H9 (cell line): ENCODE results near the gene LRP5. TPM values are rescaled to one million over a fixed set of nuclear protein-coding genes. Genes with fewer than 3 reads are reported as not detected.

Experiments
- DNase-seq: peaks from one replicate; pipeline ENCODE4 v3.0.0-alpha.2; 2017
- H2AFZ ChIP-seq: one replicate; pipeline ENCODE4 v1.6.1; 2013; ENCODE audit warnings: mild to moderate bottlenecking, low read length, control low read depth, moderate library complexity
- H2AK5ac ChIP-seq: 2 replicates; pipeline ENCODE4 v1.6.1; 2013; ENCODE audit warnings: low read length, control low read depth, mixed read lengths; ENCODE audit not compliant: insufficient read length
- H2BK120ac ChIP-seq: one replicate; pipeline ENCODE4 v1.6.1; 2013; ENCODE audit warnings: low read depth, mild to moderate bottlenecking, low read length, control low read depth, inconsistent platforms; ENCODE audit not compliant: poor library complexity, severe bottlenecking
- H2BK12ac ChIP-seq: 2 replicates; pipeline ENCODE4 v1.6.1; 2013; ENCODE audit warnings: low read length, control low read depth, mixed read lengths, low read depth; ENCODE audit not compliant: insufficient read length
- H2BK15ac ChIP-seq: 2 replicates; pipeline ENCODE4 v1.6.1; 2013; ENCODE audit warnings: low read depth, low read length, control low read depth
- H2BK20ac ChIP-seq: one replicate; pipeline ENCODE4 v1.6.1; 2013; ENCODE audit warnings: low read depth, mild to moderate bottlenecking, low read length, control low read depth, inconsistent platforms; ENCODE audit not compliant: poor library complexity, severe bottlenecking
- H2BK5ac ChIP-seq: 2 replicates; pipeline ENCODE4 v1.6.1; 2013; ENCODE audit warnings: low read length, control low read depth, mixed read lengths; ENCODE audit not compliant: insufficient read length
- H3K14ac ChIP-seq: 2 replicates; pipeline ENCODE4 v1.6.1; 2013; ENCODE audit warnings: low read length, control low read depth; ENCODE audit not compliant: insufficient read depth
- H3K18ac ChIP-seq: 2 replicates; pipeline ENCODE4 v1.6.1; 2013; ENCODE audit warnings: low read depth, mild to moderate bottlenecking, mixed read lengths, low read length, control low read depth; ENCODE audit not compliant: insufficient read length
- H3K23ac ChIP-seq: 2 replicates; pipeline ENCODE4 v1.6.1; 2013; ENCODE audit warnings: low read length, control low read depth, mixed read lengths, low read depth; ENCODE audit not compliant: insufficient read length
- H3K23me2 ChIP-seq: 2 replicates; pipeline ENCODE4 v1.6.1; 2013; ENCODE audit warnings: low read depth, mild to moderate bottlenecking, mixed read lengths, low read length, control low read depth; ENCODE audit not compliant: insufficient read length, poor library complexity, severe bottlenecking
- H3K27ac ChIP-seq: 2 replicates; pipeline ENCODE4 v1.5.1; 2013; ENCODE audit warnings: low read length, control low read depth, mixed read lengths, low read depth; ENCODE audit not compliant: insufficient read length
- H3K27me3 ChIP-seq: 2 replicates; pipeline ENCODE4 v1.6.1; 2013; ENCODE audit warnings: low read length, control low read depth, inconsistent platforms; ENCODE audit not compliant: insufficient read depth
- H3K4ac ChIP-seq: 2 replicates; pipeline ENCODE4 v1.6.1; 2013; ENCODE audit warnings: low read depth, mild to moderate bottlenecking, control low read depth, inconsistent platforms, low read length, moderate library complexity
- H3K4me1 ChIP-seq: 2 replicates; pipeline ENCODE4 v1.6.1; 2013; ENCODE audit warnings: low read length, control low read depth, inconsistent platforms; ENCODE audit not compliant: insufficient read depth
- H3K4me2 ChIP-seq: 2 replicates; pipeline ENCODE4 v1.6.1; 2013; ENCODE audit warnings: low read length, control low read depth, mixed read lengths; ENCODE audit not compliant: insufficient read length, insufficient read depth
- H3K56ac ChIP-seq: 2 replicates; pipeline ENCODE4 v1.6.1; 2013; ENCODE audit warnings: low read depth, mild to moderate bottlenecking, mixed read lengths, low read length, control low read depth; ENCODE audit not compliant: insufficient read length
- H3K79me1 ChIP-seq: 2 replicates; pipeline ENCODE4 v1.6.1; 2013; ENCODE audit warnings: low read depth, mild to moderate bottlenecking, moderate library complexity, low read length, control low read depth, inconsistent platforms; ENCODE audit not compliant: insufficient read depth, poor library complexity, severe bottlenecking
- H3K79me2 ChIP-seq: 2 replicates; pipeline ENCODE4 v1.6.1; 2013; ENCODE audit warnings: low read length, control low read depth, inconsistent platforms; ENCODE audit not compliant: insufficient read depth
- H3K9ac ChIP-seq: 2 replicates; pipeline ENCODE4 v1.6.1; 2013; ENCODE audit warnings: low read length, control low read depth, mixed read lengths; ENCODE audit not compliant: insufficient read length; ENCODE audit errors: extremely low read depth
- H3K9me3 ChIP-seq: one replicate; pipeline ENCODE4 v1.6.1; 2013; ENCODE audit warnings: low read depth, low read length, inconsistent platforms; ENCODE audit not compliant: control insufficient read depth
- H3T11ph ChIP-seq: one replicate; pipeline ENCODE4 v1.6.1; 2013; ENCODE audit warnings: mild to moderate bottlenecking, low read length, control low read depth, inconsistent platforms
- H4K20me1 ChIP-seq: one replicate; pipeline ENCODE4 v1.6.1; 2013; ENCODE audit not compliant: control insufficient read depth, insufficient read length, insufficient read depth
- H4K5ac ChIP-seq: 2 replicates; pipeline ENCODE4 v1.6.1; 2013; ENCODE audit warnings: low read depth, mild to moderate bottlenecking, mixed read lengths, low read length, control low read depth; ENCODE audit not compliant: insufficient read length
- H4K8ac ChIP-seq: replicated peaks from 2 replicates; pipeline ENCODE4 v1.6.1; 2013; ENCODE audit warnings: low read length, control low read depth, mixed read lengths, low read depth; ENCODE audit not compliant: insufficient read length
- H4K91ac ChIP-seq: 2 replicates; pipeline ENCODE4 v1.6.1; 2013; ENCODE audit warnings: low read depth, mild to moderate bottlenecking, moderate library complexity, mixed read lengths, low read length, control low read depth; ENCODE audit not compliant: insufficient read length
- H3K27ac Mint-ChIP-seq, 3 experiments: 2 replicates in 2 of 3; 3 replicates in 1 of 3; pipeline ENCODE4 v1.8.0; 2020 to 2021; ENCODE audit warnings: mixed read lengths in 3 of 3, mild to moderate bottlenecking in 1 of 3, moderate library complexity in 1 of 3
- H3K27me3 Mint-ChIP-seq: 2 replicates; pipeline ENCODE4 v1.8.0; 2021; ENCODE audit warnings: low read depth, mild to moderate bottlenecking, moderate library complexity, mixed read lengths
- H3K36me3 Mint-ChIP-seq, 3 experiments: 2 replicates in 2 of 3; 3 replicates in 1 of 3; pipeline ENCODE4 v1.8.0; 2020 to 2021; ENCODE audit warnings: low read depth in 3 of 3, mixed read lengths in 3 of 3; ENCODE audit not compliant: insufficient read depth in 1 of 3
- H3K4me1 Mint-ChIP-seq, 2 experiments: 2 replicates each; pipeline ENCODE4 v1.8.0; 2020; ENCODE audit warnings: mixed read lengths in 2 of 2
- H3K4me3 Mint-ChIP-seq, 2 experiments: 2 replicates in 1 of 2; 3 replicates in 1 of 2; pipeline ENCODE4 v1.8.0; 2020 to 2021; ENCODE audit warnings: mild to moderate bottlenecking in 2 of 2, mixed read lengths in 2 of 2, moderate library complexity in 1 of 2
- H3K9me3 Mint-ChIP-seq, 2 experiments: 2 replicates in 1 of 2; 3 replicates in 1 of 2; pipeline ENCODE4 v1.8.0; 2020; ENCODE audit warnings: mild to moderate bottlenecking in 2 of 2, mixed read lengths in 2 of 2, moderate library complexity in 1 of 2
- CTCF ChIP-seq: fragments of 200-600 bp; sonication (generic); conservative IDR thresholded peaks from 3 replicates; pipeline ENCODE4 v1.8.0; 2021; ENCODE audit warnings: antibody characterized with exemption, mild to moderate bottlenecking
- WGBS: extraction: QIAGEN DNeasy Blood & Tissue Kit; methylation state at CpG from one replicate; pipeline ENCODE4 v1.1.7; 2013; ENCODE audit warnings: missing lambda C conversion rate, low lambda C conversion rate, mixed read lengths; ENCODE audit not compliant: insufficient read length; ENCODE audit errors: extremely low coverage; 5-methylcytosine and 5-hydroxymethylcytosine counted together
- total RNA-seq: library from RNA; stranded (reverse); gene quantifications from 2 replicates; pipeline ENCODE4 v1.2.1, GENCODE V29; 2021

Gene LRP5
- total RNA-seq, 1 experiment from 2014 or later = 38.4 TPM

GRCh38 chr11:68450711-68451110 lies 138.3 kb downstream of the LRP5 start:
- H2BK12ac ChIP-seq = no peak overlapping the region
- no peak overlapping the region for H4K8ac ChIP-seq
- no peak for DNase-seq
- Mint-ChIP-seq H3K27me3 (no peaks in the 10 kb centered on the region), H3K27ac (no peak overlapping the region), H3K4me3 (no peak overlapping the region), H3K9me3 (no peaks in the 10 kb centered on the region), H3K36me3 (peaks cover 11 to 16% (median 12%) of the 10 kb centered on the region in 3 experiments), H3K4me1 (peaks cover 9 to 15% of the 10 kb centered on the region in 2 experiments)
- no peaks in the 10 kb centered on the region for H3K79me1 ChIP-seq
- H3K27ac ChIP-seq = no peak overlapping the region
- no peak overlapping the region for H3K9ac ChIP-seq
- H3K23me2 ChIP-seq = no peaks in the 10 kb centered on the region
- no peaks in the 10 kb centered on the region for H4K20me1 ChIP-seq
- H3T11ph ChIP-seq = no peak overlapping the region
- no peaks in the 10 kb centered on the region for H3K79me2 ChIP-seq
- H3K4me1 ChIP-seq = no peaks in the 10 kb centered on the region; the same call in 1 of the 2 replicates
- no peak for TF ChIP-seq CTCF
- H2AK5ac ChIP-seq = no peak overlapping the region
- no peak overlapping the region for H2BK20ac ChIP-seq
- H3K4me2 ChIP-seq = no peak overlapping the region
- WGBS = no CpG with 5 or more reads among the region's 8 CpGs
- H3K23ac ChIP-seq = no peak overlapping the region
- no peak overlapping the region for H3K18ac ChIP-seq
- no peak overlapping the region for H3K56ac ChIP-seq
- no peak overlapping the region for H3K4ac ChIP-seq
- H4K5ac ChIP-seq = no peak overlapping the region
- H3K14ac ChIP-seq = no peak overlapping the region
- H2BK15ac ChIP-seq = no peak overlapping the region
- no peak overlapping the region for H2BK5ac ChIP-seq
- H3K27me3 ChIP-seq = no peaks in the 10 kb centered on the region
- no peak overlapping the region for H4K91ac ChIP-seq
- H2BK120ac ChIP-seq = no peak overlapping the region
- no peaks in the 10 kb centered on the region for H3K9me3 ChIP-seq
- H2AFZ ChIP-seq = no peak overlapping the region
